ENCODE measurements around the gene FANCC. TPM values are rescaled to one million over a fixed set of nuclear protein-coding genes. Genes with fewer than 3 reads are reported as not detected.
"Not testable (repeated sequence)": the region's sequence is repeated elsewhere in the genome, so short reads cannot be mapped to it uniquely, and the experiment has no call there.

Gene FANCC
- total RNA-seq, 2 donors from 2014 or later, result 10.5 to 23.6 TPM

GRCh38 chr9:95338243-95338642 lies 20.7 kb upstream of the FANCC start:
- DNase-seq, result no peak
- no peaks in the 10 kb centered on the region for H3K4me1 ChIP-seq
- H3K27me3 ChIP-seq, result no peaks in the 10 kb centered on the region
- no peaks in the 10 kb centered on the region for H3K36me3 ChIP-seq
- intact Hi-C loops (cut with DNase I), result no loop called here
- no peak for TF ChIP-seq CTCF (IDR thresholded peaks at IDR 0.05)
- no peak overlapping the region for H3K27ac ChIP-seq
- H3K9me3 ChIP-seq, result no peaks in the 10 kb centered on the region
- no peak overlapping the region for H3K4me3 ChIP-seq
- no peak overlapping the region for H3K9ac ChIP-seq (ENCODE audit: low read depth in 2 of 2, low read length in 2 of 2)

GRCh38 chr9:95336281-95336680 lies 18.8 kb upstream of the FANCC start:
- DNase-seq, result no peak
- Histone ChIP-seq H3K9ac (ENCODE audit: low read depth in 2 of 2, low read length in 2 of 2) (no peak overlapping the region), H3K27ac (no peak overlapping the region), H3K4me3 (no peak overlapping the region), H3K4me1 (no peaks in the 10 kb centered on the region), H3K36me3 (no peaks in the 10 kb centered on the region), H3K9me3 (no peaks in the 10 kb centered on the region), H3K27me3 (no peaks in the 10 kb centered on the region)
- TF ChIP-seq CTCF (IDR thresholded peaks at IDR 0.05), result peak; percentile 46
- intact Hi-C loops (cut with DNase I), result no loop called here

GRCh38 chr9:95333426-95333825 lies 15.9 kb upstream of the FANCC start:
- intact Hi-C loops (cut with DNase I), result no loop called here
- DNase-seq, result no peak
- Histone ChIP-seq H3K4me1 (no peaks in the 10 kb centered on the region), H3K9me3 (no peaks in the 10 kb centered on the region), H3K27me3 (no peaks in the 10 kb centered on the region), H3K4me3 (no peak overlapping the region), H3K27ac (no peak overlapping the region), H3K9ac (ENCODE audit: low read depth in 2 of 2, low read length in 2 of 2) (no peak overlapping the region), H3K36me3 (no peaks in the 10 kb centered on the region)
- TF ChIP-seq CTCF (IDR thresholded peaks at IDR 0.05), result no peak

- Histone ChIP-seq H3K4me3 (no peak overlapping the region), H3K4me1 (no peaks in the 10 kb centered on the region), H3K9ac (ENCODE audit: low read depth in 2 of 2, low read length in 2 of 2) (no peak overlapping the region), H3K9me3 (no peaks in the 10 kb centered on the region), H3K27ac (no peak overlapping the region), H3K27me3 (no peaks in the 10 kb centered on the region), H3K36me3 (no peaks in the 10 kb centered on the region)
- intact Hi-C loops (cut with DNase I), result no loop called here
- DNase-seq, result no peak
- no peak for TF ChIP-seq CTCF (IDR thresholded peaks at IDR 0.05)
Measured at GRCh38 chr9:95332860-95333259, 15.4 kb upstream of the FANCC start.

- intact Hi-C loops (cut with DNase I), result no loop called here
- Histone ChIP-seq H3K9ac (ENCODE audit: low read depth in 2 of 2, low read length in 2 of 2) (no peak overlapping the region), H3K27me3 (no peaks in the 10 kb centered on the region), H3K4me1 (no peaks in the 10 kb centered on the region), H3K9me3 (no peaks in the 10 kb centered on the region), H3K36me3 (no peaks in the 10 kb centered on the region), H3K4me3 (no peak overlapping the region), H3K27ac (no peak overlapping the region)
- DNase-seq, result no peak
- no peak for TF ChIP-seq CTCF (IDR thresholded peaks at IDR 0.05)
Measured at GRCh38 chr9:95330720-95331404, 13.4 kb upstream of the FANCC start.

- DNase-seq; H3K27me3 ChIP-seq; H3K9ac ChIP-seq (ENCODE audit: low read depth in 2 of 2, low read length in 2 of 2); H3K4me1 ChIP-seq; H3K4me3 ChIP-seq; H3K27ac ChIP-seq; H3K36me3 ChIP-seq; H3K9me3 ChIP-seq; intact Hi-C loops (cut with DNase I): not testable (repeated sequence)
Measured at GRCh38 chr9:95329061-95329460, 11.6 kb upstream of the FANCC start.
